Fibroblast of villous mesenchyme (primary cell): Measurements from ENCODE around the gene LMBRD1. TPM values are rescaled to one million over a fixed set of nuclear protein-coding genes. Genes with fewer than 3 reads are reported as not detected.
"Not testable (repeated sequence)": the region's sequence is repeated elsewhere in the genome, so short reads cannot be mapped to it uniquely, and the experiment has no call there.

ENCODE experiments used
- DNase-seq: peaks from one replicate; pipeline ENCODE4 v3.0.0-alpha.2; 2010; ENCODE audit warnings: low read depth
- H3K4me3 ChIP-seq: 2 replicates; pipeline ENCODE4 v1.5.1; 2011; ENCODE audit warnings: low read depth, mild to moderate bottlenecking, low read length
- CTCF ChIP-seq: IDR thresholded peaks from 2 replicates; pipeline ENCODE4 v1.5.1; 2012; ENCODE audit warnings: low read depth, mild to moderate bottlenecking, low read length; ENCODE audit not compliant: insufficient read depth
- total RNA-seq: library from RNA; depleted of rRNA; stranded (reverse); fragments of >200 nt; gene quantifications from 2 replicates; pipeline ENCODE4 v1.2.3, GENCODE V29; 2012

Gene LMBRD1
- total RNA-seq, 1 donor = 28.5 TPM

- no peak overlapping the region for H3K4me3 ChIP-seq
- no peak for DNase-seq
- TF ChIP-seq CTCF = no peak
Measured at GRCh38 chr6:69801225-69801624, 4.4 kb upstream of the LMBRD1 start.

DNA sequence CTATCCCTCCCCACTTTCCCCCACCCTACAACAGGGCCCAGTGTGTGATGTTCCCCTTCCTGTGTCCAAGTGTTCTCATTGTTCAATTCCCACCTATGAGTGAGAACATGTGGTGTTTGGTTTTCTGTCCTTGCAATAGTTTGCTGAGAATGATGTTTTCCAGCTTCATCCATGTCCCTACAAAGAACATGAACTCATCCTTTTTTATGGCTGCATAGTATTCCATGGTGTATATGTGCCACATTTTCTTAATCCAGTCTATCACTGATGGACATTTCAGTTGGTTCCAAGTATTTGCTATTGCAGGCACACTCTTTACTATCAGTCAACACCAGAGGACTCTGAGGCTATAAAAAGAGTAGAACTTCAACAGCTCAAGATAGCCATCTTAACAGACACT is 2.0 kb upstream of the LMBRD1 start:
- not testable (repeated sequence) for H3K4me3 ChIP-seq, DNase-seq

DNA sequence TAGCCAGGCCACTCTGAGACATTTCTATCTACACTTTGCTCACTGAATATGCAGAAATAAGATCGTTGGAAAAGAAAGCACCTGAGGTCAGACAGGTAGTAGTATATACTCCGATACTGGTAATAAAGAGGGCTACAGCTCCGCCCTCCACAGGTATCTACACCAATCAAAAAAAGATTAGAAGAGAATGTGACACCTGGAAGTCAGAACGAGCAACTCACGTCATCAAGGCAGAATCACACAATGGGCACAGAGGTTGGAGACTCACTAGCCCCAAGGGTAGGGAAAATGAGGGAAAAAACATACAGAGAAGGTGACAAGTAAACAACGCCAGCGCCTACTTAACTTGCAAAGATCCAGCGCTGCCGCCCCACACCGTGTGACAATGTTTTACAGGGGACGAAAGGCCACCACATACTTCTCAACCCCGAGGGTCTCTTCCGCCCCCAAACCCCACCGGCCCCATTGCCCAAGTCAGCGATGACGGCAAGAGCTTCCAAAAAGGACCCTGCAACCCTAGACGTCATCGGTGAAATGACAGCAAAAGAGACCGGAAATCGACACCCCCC is 653 bp downstream of the LMBRD1 start:
- DNase-seq = no peak
- TF ChIP-seq CTCF = no peak
- H3K4me3 ChIP-seq = peak overlapping the region; percentile 72

DNA sequence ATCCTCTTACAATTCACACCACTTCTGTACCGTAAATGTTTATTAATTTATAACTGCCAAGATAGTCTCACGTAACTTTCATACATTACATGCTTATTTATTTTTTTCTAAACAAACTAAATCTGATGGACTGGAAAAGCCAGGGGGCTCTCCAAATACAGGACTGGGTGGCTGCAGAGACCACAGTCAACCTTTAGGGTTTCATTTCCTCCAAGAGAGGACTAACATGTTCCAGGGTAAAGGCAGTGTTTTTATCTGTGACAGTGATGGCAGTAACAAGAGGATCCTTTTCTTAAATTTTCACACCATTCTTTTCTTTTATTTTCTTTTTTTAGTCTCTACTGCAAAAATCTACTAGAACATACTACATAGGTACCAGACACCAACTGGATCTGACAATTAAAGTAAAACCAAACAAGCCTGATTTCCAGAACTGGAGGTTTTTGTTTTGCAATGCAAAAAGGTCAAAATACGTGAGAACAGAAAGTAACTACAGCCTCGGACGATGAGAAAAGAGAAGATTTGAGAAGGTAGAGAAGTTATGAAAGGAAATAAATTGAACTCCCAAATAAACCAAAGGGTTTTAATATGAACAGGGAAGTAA is 1.2 kb downstream of the LMBRD1 start:
- DNase-seq = peak; percentile 21
- peak overlapping the region; percentile 72 for H3K4me3 ChIP-seq
- TF ChIP-seq CTCF = peak; percentile 4

DNA sequence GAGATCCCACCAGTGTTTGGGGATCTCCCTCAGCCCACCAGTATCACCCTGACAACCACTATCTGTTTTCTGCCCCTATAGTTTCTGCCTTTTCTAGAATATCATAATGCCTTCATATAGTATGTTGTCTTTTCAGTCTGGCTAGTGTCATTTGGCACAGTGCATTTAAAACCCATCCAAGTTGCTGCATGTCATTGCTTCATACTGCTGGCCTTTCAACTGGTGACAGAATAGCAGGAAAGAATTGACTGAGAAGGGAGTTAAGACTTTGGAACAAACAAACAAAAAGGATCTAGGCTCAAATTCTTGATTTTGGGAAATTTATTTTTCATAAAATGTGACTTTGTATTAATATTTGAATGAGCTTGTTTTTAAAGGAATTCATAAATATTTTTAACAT is 4.5 kb downstream of the LMBRD1 start:
- no peak for DNase-seq
- TF ChIP-seq CTCF = no peak
- no peak overlapping the region for H3K4me3 ChIP-seq

DNA sequence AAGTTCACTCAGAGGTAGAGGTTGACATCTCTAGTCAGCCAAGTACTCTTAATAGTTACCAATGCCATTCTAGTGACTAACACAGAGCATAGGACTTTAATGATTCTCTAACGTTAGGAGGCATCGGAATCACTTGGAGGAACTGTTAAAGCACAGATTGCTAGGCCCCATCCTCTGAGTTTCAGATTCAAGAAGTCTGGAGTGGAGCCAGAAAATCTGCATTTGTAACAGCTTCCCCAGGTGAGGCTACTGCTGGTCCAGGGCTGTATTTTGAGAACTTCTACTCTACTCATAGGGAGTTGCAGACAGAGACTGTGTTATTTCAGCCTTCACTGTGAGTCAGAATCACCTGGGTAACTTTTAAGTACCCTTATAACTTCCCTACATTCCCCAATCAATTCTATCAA is 5.7 kb downstream of the LMBRD1 start:
- no peak overlapping the region for H3K4me3 ChIP-seq
- no peak for DNase-seq
- TF ChIP-seq CTCF = no peak

DNA sequence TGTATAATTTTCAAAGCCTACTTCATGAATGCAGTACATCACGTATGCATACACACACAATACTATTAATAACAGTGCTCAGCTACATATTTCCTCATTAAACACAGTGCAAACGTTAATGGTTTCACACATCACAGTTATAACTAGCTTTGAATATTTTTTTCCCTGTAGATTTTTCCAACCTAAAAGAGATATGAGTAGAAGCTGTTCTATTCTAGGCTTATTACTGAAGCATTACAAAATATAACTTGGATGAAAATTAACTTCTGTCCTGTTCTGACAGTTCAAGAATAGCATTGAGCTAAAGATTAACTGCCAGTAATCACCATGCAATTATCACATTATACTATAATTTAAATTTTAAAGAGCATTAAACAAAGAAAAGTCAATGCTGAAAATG is 6.2 kb downstream of the LMBRD1 start:
- no peak for TF ChIP-seq CTCF
- DNase-seq = no peak
- H3K4me3 ChIP-seq = no peak overlapping the region
